GM21529 (cell line): Measurements from ENCODE around the gene ITM2B.

ENCODE experiments used
- ATAC-seq: cut with Tn5 transposase; IDR thresholded peaks from one replicate; pipeline ENCODE4 v1.9.1; 2021; ENCODE audit not compliant: unreplicated experiment

The ITM2B gene

DNA sequence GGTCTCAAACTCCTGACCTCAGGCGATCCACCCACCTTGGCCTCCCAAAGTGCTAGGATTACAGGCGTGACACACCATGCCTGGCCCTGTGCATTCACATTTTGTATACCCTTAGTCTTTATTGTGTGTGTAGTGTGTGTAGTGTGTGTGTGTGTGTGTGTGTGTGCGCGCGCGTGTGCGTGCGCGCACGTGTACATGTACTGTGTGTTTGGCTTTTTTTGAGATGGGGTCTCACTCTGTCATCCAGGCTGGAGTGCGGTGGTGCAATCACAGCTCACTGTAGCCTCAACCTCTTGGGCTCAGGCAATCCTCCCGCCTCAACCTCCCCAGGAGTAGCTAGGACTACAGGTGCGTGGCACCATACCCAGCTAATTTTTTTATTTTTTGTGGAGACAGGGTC is 22.1 kb downstream of the ITM2B start:
- ATAC-seq = no peak

DNA sequence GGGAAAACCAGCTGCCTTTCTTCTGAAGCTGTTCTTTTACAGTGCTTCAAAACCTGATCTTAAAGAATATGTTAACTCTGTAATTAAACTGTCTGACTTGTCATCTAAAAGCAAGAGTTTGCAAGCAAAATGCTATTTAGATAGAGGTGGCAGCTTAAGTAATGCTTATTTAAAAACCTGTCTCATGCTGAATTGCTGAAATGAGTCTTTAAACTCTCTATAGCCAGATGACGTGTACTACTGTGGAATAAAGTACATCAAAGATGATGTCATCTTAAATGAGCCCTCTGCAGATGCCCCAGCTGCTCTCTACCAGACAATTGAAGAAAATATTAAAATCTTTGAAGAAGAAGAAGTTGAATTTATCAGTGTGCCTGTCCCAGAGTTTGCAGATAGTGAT is 22.9 kb downstream of the ITM2B start:
- no peak for ATAC-seq

DNA sequence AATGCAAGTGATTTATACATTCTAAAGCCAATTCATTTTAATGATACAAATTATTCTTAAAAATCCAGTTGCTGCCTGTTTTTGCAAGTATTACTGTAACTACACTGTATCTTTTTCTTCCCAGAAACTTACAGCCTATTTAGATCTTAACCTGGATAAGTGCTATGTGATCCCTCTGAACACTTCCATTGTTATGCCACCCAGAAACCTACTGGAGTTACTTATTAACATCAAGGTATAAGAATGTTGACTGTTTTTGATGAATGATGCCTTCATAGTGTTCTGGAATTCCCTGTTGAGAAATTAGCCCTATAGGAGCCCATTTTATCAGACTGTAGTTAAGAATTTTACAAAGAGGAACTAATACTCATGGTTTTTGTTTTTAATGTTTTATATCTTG is 25.0 kb downstream of the ITM2B start:
- no peak for ATAC-seq

DNA sequence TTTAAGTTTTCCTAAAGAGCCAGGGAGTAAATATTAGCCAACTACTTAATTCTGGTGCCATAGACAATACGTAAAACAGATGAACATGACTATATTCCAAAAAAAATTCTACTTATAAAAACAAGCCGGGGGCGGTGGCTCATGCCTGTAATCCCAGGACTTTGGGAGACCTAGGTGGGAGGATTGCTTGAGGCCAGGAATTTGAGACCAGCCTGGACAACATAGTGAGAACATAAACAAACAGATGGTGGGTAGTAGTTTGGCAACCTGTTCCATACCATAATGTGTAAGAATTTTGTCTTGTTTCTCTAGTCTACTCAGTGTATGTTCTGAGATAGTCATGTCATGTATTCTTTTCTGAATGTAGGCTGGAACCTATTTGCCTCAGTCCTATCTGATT is 25.4 kb downstream of the ITM2B start:
- no peak for ATAC-seq

DNA sequence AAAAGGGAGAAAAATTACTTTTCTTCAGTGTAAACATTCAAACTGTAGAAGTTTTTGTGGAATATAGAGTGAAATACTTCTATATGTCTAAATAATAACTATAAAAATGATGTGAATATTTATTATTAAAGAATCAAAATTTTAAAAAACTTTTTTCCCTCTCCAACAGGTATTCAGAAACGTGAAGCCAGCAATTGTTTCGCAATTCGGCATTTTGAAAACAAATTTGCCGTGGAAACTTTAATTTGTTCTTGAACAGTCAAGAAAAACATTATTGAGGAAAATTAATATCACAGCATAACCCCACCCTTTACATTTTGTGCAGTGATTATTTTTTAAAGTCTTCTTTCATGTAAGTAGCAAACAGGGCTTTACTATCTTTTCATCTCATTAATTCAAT is 28.0 kb downstream of the ITM2B start:
- no peak for ATAC-seq

DNA sequence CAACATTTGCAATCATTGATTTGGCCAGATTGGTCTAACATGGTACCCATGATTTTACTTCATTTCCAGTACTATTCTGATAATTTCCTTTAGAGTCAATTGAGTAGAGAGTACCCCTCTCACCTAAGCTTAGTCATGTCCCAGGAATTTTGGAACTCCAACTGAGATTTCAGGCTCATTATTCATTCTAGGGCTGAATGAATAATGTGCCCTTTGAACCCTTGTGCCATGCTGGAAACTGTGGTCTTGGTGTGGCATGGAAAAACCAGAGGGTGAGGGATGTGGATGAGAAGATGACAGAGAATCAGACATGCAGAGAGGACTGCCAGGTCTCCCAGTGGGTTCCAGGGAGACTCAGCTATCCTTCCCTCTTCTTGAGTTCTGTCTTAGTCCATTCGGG is 30.2 kb downstream of the ITM2B start:
- no peak for ATAC-seq

DNA sequence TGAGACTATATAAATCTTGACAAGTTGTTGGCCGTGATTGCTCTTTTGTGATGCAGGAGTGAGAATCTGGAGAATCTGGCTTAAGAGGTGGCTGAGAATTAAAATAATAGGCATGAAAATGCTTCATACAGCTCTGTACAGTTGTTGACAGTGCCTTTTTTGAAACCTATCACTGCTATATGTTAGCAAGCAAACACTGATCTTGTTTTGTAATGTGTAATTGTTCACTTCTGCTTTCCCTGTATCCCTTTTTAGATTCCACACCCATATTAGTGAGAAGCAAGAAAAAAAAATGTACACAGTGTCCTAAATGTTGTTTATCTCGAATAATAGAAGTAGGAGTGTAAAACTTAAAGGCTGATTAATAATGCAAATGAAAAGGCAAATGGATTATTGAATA is 31.1 kb downstream of the ITM2B start:
- ATAC-seq = no peak

DNA sequence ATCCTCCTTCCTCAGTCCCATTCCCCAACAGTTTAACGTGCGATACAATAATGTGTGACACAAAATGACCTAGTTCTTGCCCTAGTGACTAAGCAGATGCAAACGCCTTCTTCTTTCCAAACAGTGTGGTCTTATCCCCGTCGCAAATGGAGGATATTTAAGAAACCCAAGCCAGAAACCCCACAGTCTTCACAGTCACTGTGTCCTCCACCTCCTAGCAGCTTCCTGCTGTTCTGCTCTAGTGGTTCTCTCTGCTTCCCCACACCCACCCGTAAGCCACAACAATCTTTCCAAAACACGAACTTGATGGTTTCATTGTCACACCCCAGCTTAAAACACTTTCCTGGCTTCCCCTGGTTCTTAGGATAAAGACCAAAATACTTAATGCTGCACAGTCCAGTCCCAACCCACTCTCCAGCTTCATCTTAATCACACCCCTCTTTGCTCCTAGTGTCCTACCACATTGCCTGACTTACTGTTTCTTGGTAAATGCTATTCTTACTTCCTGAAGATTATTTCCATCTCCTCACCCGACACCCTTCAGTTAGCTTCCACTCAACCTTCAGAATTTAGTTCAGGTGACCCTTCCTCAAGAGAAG is 32.3 kb downstream of the ITM2B start:
- ATAC-seq = peak; percentile 72

DNA sequence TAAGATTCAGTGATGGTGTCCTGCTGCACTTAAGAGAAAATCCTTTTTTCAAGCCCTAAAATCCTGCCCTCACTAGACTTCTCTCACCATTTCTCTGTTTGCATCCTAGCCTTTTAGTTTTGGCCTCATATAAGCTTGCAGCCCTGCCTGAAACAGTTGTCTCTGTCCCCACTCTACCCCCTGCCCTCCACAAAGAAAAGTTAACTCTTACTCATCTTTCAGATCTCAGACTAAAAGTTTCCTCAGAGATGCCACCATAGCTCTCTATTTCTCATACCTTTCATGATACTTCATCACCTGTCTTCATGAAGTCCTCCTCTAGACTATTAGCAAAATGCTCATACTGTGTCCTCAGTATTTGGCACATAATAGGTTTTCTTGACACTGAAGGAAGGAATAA is 33.1 kb downstream of the ITM2B start:
- ATAC-seq = no peak

DNA sequence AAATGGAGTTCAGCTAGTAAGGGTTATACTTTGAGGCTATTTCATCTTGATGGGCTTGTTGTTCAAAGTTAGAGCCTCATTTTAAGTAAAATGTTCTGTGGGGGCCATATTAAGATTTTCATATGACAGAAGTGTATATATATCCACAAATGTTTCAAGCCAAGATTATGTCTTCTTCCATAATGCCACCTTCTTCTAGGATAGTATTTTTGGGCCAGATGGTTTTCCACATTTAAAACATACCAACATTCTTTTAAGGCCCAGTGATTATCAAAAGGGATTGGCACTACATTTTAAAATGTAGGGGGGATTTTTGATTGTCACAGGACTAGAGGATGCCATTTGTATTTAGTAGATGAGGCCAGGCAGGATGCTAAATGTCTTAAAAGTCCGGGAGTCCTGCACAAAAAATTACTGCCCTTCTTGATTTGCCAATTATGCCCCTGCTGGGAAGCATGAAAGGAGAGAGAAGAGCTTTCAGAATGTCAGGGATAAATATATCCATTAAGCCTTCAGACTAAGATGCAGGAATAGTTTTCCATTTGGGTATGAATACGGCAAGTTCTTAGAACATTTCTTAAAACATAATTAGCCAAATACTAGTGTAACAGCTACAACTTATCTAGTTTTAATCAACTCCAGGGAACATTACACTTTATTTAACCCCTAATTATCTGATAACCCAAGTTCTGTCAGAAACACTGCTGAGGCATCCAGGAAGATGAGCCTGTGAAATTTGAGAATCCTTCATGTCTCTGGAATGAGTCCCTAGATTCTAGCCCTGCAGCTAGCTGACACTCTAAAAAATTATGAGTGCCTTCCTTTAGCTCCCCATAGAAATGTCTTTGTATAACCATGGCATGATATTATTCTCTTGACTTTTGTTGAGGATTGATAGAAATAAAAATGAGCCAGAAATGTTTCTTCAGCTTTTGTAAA is 34.0 kb downstream of the ITM2B start:
- no peak for ATAC-seq

DNA sequence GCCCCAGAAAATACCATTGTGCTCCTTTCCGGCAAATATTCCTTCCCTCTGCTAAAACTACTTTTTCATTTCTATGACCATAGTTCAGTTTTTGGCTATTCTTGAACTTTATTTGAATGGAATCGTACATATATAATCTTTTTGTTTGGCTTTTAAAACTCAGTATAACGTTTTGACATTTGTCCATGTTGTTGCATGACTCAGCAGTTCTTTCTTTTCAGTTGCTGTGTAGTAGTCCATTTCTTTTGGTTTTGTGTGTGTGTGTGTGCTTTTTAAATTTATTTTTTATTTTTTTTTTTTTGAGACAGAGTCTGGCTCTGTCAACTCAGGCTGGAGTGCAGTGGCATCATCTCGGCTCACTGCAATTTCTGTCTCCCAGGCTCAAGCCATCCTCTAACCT is 35.0 kb downstream of the ITM2B start:
- no peak for ATAC-seq

DNA sequence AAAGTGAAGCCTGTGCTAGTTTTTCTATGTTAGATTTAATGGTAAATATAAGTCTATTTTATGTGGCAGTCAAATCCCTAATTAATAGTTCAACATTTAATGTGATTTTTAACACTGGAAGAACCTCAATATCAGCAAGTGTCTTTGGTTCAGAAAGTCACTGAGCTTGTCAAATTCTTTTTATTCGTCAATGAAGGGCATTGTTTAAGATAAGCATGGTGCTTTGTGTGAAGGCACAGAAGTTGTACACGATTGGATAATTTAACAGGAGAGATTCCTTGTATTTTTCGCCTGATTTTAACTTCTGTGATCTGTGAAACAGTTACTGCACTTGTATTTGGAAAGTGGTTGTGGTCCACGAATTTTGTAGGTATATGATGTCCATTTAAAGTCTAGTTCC is 40.3 kb downstream of the ITM2B start:
- ATAC-seq = no peak

DNA sequence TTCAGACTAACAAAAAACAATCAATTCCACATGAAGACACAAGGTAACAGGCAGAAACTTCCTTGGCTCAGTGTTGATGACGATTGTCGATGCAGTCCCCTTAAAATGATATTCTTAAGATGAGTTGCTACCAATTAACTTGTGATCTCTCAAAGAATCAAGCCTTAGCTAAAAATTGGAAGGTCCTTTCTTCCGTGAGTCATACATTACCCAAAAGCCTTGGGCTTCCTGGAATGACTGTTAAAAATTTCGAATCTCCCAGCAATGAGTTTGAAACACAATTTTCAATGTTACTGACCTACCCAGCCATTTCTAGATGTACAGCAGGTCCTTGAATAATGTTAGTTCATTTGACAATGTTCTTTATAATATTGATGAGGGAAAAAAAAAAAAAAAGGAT is 42.5 kb downstream of the ITM2B start:
- ATAC-seq = no peak

DNA sequence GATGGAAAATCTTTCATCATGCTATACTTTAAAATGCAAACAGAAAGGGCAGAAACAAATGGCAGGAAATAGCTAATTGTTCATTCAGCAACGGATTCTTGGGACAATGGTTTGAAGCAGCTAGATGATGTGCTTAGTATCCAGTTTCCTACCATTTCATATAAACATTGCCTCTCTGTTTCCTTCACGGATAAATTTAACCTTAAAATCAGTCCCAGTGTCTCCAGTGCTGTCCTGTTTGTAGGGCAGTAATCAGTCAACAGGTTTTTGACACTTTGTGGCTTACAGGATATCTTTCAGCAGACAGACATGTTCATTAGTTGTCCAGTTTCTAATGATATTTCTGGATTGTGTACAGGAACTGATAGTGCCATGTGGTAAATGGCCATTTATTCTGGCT is 45.8 kb downstream of the ITM2B start:
- no peak for ATAC-seq

DNA sequence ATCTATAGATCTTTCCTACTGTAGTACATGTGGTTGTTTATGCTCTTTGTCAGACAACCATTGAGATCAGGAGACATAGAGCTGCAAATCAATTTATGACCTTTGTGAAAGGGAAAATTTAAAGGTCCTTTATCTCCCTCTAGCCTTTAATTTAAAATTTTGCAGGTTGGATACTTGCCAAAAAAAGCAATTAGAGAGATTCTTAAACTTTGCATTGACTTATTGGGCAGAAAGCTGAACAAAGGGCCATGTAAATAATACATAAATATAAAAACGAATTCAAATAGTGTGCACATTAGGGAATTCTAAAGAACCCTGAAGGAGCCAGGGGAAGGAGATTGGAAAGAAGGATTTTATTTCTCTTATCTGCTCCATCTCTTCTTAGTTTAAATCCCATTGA is 48.5 kb downstream of the ITM2B start:
- ATAC-seq = no peak

DNA sequence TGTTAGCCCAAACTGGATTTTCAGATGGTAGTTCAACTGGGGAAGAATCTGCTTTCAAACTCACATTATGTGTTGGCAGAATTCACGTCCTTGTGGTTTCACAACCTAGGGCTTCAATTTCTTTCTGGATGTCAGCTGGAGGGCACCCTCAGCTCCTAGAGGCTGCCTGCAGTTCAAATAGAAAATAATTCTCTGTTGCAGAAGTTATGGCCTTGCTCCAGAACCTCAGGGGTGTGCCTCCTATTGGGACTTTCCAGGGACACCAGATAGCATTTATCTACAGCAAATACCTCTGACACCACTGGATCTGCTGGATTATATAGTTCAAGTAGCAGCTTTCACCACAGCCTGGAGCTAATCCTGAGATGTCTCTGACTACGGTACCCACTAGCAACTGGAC is 58.7 kb downstream of the ITM2B start:
- ATAC-seq = no peak

DNA sequence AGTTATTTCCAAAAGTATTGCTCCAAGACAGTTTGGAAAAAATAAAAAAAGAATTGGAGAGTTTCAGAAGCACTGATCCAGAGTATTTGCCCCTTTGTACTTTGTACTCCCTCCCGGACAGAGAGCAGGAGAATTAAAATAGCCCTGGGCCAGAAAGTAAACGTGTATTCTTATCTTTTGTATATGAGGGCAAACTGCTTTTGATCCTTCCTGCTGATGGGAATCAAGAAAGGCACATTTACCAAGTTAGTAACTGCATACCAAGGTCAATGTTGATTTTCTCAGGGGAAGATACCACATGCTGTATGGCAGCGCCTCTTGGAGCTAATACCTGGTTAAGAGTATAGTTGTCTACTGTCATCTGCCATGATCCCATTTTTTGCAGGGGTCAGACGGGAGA is 59.6 kb downstream of the ITM2B start:
- no peak for ATAC-seq

DNA sequence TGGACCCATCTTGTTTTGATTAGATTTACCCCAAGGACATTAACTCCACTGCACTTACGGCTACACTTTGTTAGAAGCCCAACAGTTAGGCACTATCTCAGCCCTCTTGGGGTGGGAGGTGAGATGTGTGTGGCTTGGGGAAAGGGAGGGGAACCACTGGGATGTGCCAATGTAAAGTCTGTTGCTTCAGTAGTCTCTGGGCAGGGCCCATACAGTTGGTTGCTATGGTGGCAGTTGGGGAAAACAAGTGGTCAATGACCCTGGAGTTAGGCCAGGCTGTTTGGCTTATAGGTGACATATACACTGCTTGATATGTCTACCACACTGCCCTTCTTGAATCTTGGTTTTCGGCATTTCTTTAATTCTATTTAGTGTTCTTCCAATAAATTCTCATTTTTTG is 61.6 kb downstream of the ITM2B start:
- ATAC-seq = no peak

DNA sequence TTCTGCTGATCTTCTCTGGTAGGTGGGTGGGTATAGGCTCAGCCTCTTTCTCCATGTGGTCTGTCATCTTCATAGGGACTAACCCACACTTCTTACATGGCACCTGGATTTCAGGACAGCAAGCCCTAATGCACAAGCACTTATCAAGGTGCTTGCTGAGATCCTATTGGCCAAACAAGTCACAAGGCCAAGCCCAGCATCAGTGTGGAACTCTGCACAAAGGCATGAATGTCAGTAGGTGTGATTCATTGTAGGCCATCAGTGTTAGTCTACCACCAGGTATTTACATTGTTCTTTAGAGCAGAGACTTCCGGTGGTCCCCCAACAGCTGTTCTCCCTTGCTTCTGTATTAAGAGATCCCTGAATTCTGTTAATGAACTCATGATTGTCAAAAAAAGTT is 62.3 kb downstream of the ITM2B start:
- no peak for ATAC-seq

DNA sequence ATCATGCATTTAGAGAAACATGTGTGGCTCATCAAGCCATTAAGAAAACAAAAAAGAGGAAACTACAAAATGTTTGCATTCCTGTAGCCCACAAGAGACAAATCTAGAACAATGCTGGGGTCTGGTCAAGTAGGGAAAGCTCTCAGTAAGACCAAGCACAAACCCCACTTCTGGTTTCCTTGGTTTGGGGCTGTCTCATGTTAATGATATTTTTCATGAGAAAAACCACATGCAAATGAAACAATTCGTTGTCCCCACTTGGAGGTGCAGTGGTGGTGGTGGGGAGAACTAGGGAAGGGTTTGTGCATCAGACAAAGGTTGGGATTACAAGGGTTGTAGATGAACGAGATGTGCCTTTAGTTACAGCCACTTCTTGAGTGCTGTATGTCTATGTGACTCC is 63.5 kb downstream of the ITM2B start:
- no peak for ATAC-seq

DNA sequence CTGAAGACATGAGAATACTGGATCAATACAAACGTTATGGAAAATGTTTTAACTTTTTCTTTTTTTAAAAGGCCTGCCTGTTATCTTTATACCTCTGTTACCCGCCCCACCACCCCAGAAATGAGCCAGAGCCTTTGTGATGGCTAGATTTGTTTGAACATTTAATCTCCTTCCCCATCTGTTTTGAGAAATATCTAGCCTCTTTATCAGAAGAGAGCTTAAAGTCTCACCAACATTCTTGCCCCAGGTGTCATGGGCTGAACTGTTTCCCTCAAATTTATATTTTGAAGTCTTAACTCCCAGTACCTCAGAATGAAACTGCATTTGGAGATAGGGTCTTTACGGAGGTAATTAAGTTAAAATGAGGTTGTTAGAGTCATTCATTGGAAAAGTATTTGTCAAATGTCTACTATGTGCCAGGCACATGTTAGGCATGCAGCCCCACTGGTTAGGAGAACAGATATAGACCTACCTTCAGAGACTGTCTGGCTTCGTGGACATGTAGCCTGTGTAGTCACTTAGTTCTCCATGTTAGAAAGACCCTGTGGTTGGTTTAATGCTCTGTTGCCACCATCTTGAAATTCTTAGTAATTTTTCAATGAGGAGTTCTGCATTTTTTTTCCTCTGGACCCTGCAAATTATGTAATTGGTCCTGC is 64.3 kb downstream of the ITM2B start:
- no peak for ATAC-seq

DNA sequence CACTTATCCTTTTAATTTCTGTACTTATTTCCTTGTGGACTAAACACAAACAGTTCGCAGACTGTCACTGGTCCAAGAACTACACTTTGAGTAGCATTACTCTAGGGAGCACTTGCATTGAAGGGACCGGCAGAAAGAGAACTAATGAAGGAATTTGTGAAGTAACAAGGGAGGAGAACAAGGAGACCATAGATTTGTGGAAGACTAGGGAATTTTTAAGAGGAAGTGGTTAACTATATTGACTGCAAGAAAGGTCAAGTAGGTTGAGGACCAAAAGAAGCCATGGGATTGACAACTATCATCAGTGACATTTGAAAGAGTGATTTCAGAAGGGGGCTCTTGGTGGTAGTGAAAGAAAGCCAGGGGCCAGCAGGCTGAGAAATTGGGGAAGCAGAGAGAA is 66.6 kb downstream of the ITM2B start:
- ATAC-seq = no peak
